22Rv1 (cell line): ENCODE data around the gene ISOC2.

Experiments
- CTCF ChIP-seq: fragments of 450-650 bp; IDR thresholded peaks from 2 replicates; pipeline ENCODE4 v1.5.1; 2017; ENCODE audit warnings: mild to moderate bottlenecking
- ZFX ChIP-seq: fragments of 450-650 bp; IDR thresholded peaks from 2 replicates; pipeline ENCODE4 v1.6.1; 2017; ENCODE audit warnings: antibody characterized with exemption, borderline replicate concordance

GRCh38 chr19:55489711-55490477 lies 28.5 kb upstream of the ISOC2 start:
- TF ChIP-seq CTCF (no peak), ZFX (no peak)
